ENCODE results near the gene SHISA6.

SHISA6 gene

GRCh38 chr17:11485336-11486100 is 244.5 kb downstream of the SHISA6 start:
- TF ChIP-seq CTCF (IDR thresholded peaks at IDR 0.05; ENCODE audit: control insufficient read depth, extremely low read depth, insufficient read depth), result no peak
- no peak overlapping the region for H3K4me3 ChIP-seq (ENCODE audit: low read depth, low read length)
- DNase-seq (ENCODE audit: low read depth), result peak; percentile 25

- DNase-seq (ENCODE audit: low read depth), result no peak
- no peak overlapping the region for H3K4me3 ChIP-seq (ENCODE audit: low read depth, low read length)
- TF ChIP-seq CTCF (IDR thresholded peaks at IDR 0.05; ENCODE audit: control insufficient read depth, extremely low read depth, insufficient read depth), result no peak
These were observed 245.3 kb downstream of the SHISA6 start for GRCh38 chr17:11486101-11486867.

- TF ChIP-seq CTCF (IDR thresholded peaks at IDR 0.05; ENCODE audit: control insufficient read depth, extremely low read depth, insufficient read depth), result no peak
- DNase-seq (ENCODE audit: low read depth), result no peak
- no peak overlapping the region for H3K4me3 ChIP-seq (ENCODE audit: low read depth, low read length)
These were observed 245.9 kb downstream of the SHISA6 start for GRCh38 chr17:11486868-11487310.

- no peak for TF ChIP-seq CTCF (IDR thresholded peaks at IDR 0.05; ENCODE audit: control insufficient read depth, extremely low read depth, insufficient read depth)
- no peak overlapping the region for H3K4me3 ChIP-seq (ENCODE audit: low read depth, low read length)
- DNase-seq (ENCODE audit: low read depth), result no peak
These were observed 246.5 kb downstream of the SHISA6 start for GRCh38 chr17:11487469-11487868.

GRCh38 chr17:11488407-11488806 is 247.4 kb downstream of the SHISA6 start:
- H3K4me3 ChIP-seq (ENCODE audit: low read depth, low read length), result no peak overlapping the region
- no peak for DNase-seq (ENCODE audit: low read depth)
- no peak for TF ChIP-seq CTCF (IDR thresholded peaks at IDR 0.05; ENCODE audit: control insufficient read depth, extremely low read depth, insufficient read depth)

GRCh38 chr17:11490171-11490755 is 249.2 kb downstream of the SHISA6 start:
- no peak for TF ChIP-seq CTCF (IDR thresholded peaks at IDR 0.05; ENCODE audit: control insufficient read depth, extremely low read depth, insufficient read depth)
- no peak for DNase-seq (ENCODE audit: low read depth)
- H3K4me3 ChIP-seq (ENCODE audit: low read depth, low read length), result no peak overlapping the region
